HUES48 (cell line): ENCODE results near the gene SLIT1.

Experiments used
- H3K27ac ChIP-seq: one replicate; pipeline ENCODE4 v1.7.0; 2013; ENCODE audit warnings: low read depth, low read length, inconsistent platforms
- H3K27me3 ChIP-seq: 2 replicates; pipeline ENCODE4 v1.6.1; 2013; ENCODE audit warnings: mild to moderate bottlenecking, low read length; ENCODE audit not compliant: control insufficient read depth, insufficient read depth
- H3K36me3 ChIP-seq: 2 replicates; pipeline ENCODE4 v1.6.1; 2013; ENCODE audit warnings: low read length; ENCODE audit not compliant: control insufficient read depth, insufficient read depth
- H3K4me1 ChIP-seq: 2 replicates; pipeline ENCODE4 v1.6.1; 2013; ENCODE audit warnings: mild to moderate bottlenecking, low read length; ENCODE audit not compliant: control insufficient read depth, insufficient read depth
- H3K4me3 ChIP-seq: 2 replicates; pipeline ENCODE4 v1.5.1; 2013; ENCODE audit warnings: mild to moderate bottlenecking, low read depth, low read length
- H3K9ac ChIP-seq: 2 replicates; pipeline ENCODE4 v1.6.1; 2013; ENCODE audit warnings: mild to moderate bottlenecking, low read depth, low read length, moderate library complexity
- H3K9me3 ChIP-seq: 2 replicates; pipeline ENCODE4 v1.6.1; 2013; ENCODE audit warnings: low read length; ENCODE audit not compliant: control insufficient read depth, insufficient read depth

Gene SLIT1

GRCh38 chr10:97220355-97220754, 34.6 kb upstream of the SLIT1 start:
- Histone ChIP-seq H3K36me3 (peaks cover 14% of the 10 kb centered on the region), H3K27ac (no peak overlapping the region), H3K4me3 (no peak overlapping the region), H3K27me3 (no peaks in the 10 kb centered on the region), H3K9ac (no peak overlapping the region), H3K9me3 (no peaks in the 10 kb centered on the region), H3K4me1 (peaks cover 5% of the 10 kb centered on the region; the same call in 1 of the 2 replicates)

GRCh38 chr10:97217299-97217698, 31.5 kb upstream of the SLIT1 start:
- H3K27ac ChIP-seq: no peak overlapping the region
- no peaks in the 10 kb centered on the region for H3K27me3 ChIP-seq
- no peaks in the 10 kb centered on the region for H3K36me3 ChIP-seq
- peaks cover 1% of the 10 kb centered on the region; the same call in 1 of the 2 replicates for H3K4me1 ChIP-seq
- no peaks in the 10 kb centered on the region for H3K9me3 ChIP-seq
- no peak overlapping the region for H3K4me3 ChIP-seq
- no peak overlapping the region for H3K9ac ChIP-seq

GRCh38 chr10:97215619-97216260, 30.0 kb upstream of the SLIT1 start:
- Histone ChIP-seq H3K27ac (no peak overlapping the region), H3K4me1 (no peaks in the 10 kb centered on the region), H3K9me3 (no peaks in the 10 kb centered on the region), H3K9ac (no peak overlapping the region), H3K4me3 (no peak overlapping the region), H3K27me3 (no peaks in the 10 kb centered on the region), H3K36me3 (no peaks in the 10 kb centered on the region)

DNA sequence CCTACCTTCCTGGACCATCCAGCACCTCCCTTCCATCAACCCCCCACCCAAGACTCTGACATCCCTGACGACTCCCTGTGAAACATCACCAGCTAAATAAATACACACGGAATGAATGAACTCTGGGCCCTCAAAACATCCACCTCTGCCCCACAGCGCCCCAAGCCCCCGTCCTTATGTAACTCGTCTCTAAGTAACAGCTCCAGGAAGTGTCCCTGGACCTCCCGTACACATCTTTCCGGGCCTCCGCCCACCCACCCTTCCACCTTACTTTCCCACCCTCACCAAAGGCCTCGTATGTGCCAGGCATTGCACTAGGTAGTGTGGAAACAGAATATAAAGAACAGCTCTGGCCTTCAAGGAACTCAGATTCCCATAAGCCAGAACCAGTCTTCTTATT, 27.7 kb upstream of the SLIT1 start:
- H3K27ac ChIP-seq: no peak overlapping the region
- no peak overlapping the region for H3K4me3 ChIP-seq
- no peaks in the 10 kb centered on the region for H3K4me1 ChIP-seq
- H3K9me3 ChIP-seq: no peaks in the 10 kb centered on the region
- H3K36me3 ChIP-seq: no peaks in the 10 kb centered on the region
- H3K9ac ChIP-seq: no peak overlapping the region
- no peaks in the 10 kb centered on the region for H3K27me3 ChIP-seq

DNA sequence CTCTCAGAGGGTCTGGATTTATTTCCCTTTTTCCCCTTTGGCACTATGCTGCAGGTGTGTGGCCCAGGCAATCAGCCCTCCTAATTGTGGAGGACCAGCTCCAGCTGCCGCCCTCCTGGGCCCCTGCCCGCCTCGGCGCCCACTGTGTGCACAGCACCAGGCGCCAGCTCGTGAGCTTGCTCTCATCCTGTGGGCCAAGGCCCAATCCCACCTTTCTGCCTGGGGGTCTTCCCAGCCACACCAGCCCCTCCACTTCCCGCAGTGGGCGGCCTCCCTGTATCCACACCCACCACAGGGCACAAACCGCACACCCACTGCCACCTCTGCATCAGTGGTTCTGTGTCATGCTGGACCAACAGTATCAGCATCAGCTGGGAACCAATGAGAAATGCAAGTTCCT, 25.5 kb upstream of the SLIT1 start:
- Histone ChIP-seq H3K9me3 (no peaks in the 10 kb centered on the region), H3K9ac (no peak overlapping the region), H3K27me3 (no peaks in the 10 kb centered on the region), H3K4me3 (no peak overlapping the region), H3K4me1 (no peaks in the 10 kb centered on the region), H3K27ac (no peak overlapping the region), H3K36me3 (no peaks in the 10 kb centered on the region)

DNA sequence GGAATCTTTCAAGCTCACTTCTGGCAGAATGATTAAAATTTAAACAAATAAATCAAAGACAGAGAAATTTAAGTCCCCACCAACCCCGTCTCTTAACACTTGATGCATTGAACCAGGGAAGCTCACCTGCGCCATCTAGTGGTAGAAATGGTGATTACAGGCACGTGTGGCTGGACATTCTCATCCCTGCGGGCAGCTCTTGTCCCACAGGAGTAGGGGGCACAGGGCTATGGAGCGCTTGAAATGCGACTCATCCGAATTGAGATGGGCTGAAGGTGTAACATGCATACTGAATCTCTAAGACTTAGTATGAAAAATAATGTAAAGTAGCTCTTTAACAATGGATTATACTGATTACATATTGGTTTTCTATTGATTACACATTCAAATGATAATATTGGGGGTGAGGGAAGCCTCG, 24.8 kb upstream of the SLIT1 start:
- Histone ChIP-seq H3K9ac (no peak overlapping the region), H3K36me3 (no peaks in the 10 kb centered on the region), H3K4me1 (no peaks in the 10 kb centered on the region), H3K27ac (no peak overlapping the region), H3K9me3 (no peaks in the 10 kb centered on the region), H3K27me3 (no peaks in the 10 kb centered on the region), H3K4me3 (no peak overlapping the region)

- no peak overlapping the region for H3K9ac ChIP-seq
- H3K27me3 ChIP-seq: no peaks in the 10 kb centered on the region
- no peaks in the 10 kb centered on the region for H3K9me3 ChIP-seq
- no peak overlapping the region for H3K27ac ChIP-seq
- no peaks in the 10 kb centered on the region for H3K4me1 ChIP-seq
- H3K36me3 ChIP-seq: no peaks in the 10 kb centered on the region
- no peak overlapping the region for H3K4me3 ChIP-seq
These were observed 22.1 kb upstream of the SLIT1 start for GRCh38 chr10:97207756-97208346.

DNA sequence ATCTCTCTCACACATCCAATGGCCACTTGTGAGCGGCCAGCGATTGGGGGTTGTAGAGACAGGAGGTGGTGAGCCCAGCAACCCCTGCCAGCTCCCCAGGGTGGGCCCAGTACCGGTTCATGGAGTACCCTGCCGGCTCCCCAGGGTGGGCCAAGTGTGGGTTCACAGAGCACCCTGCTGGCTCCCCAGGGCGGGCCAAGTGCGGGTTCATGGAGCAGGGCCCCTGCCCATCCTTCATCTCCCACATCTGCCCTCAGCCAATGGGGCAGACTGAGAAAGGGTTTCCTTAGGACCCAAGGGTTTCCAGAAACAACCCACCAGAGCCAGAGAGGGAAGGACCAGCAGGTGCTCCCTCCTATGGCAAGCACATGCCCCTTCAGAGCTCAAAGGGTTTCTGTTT, 21.4 kb upstream of the SLIT1 start:
- H3K9me3 ChIP-seq: no peaks in the 10 kb centered on the region
- H3K27me3 ChIP-seq: no peaks in the 10 kb centered on the region
- no peaks in the 10 kb centered on the region for H3K4me1 ChIP-seq
- no peaks in the 10 kb centered on the region for H3K36me3 ChIP-seq
- no peak overlapping the region for H3K27ac ChIP-seq
- no peak overlapping the region for H3K4me3 ChIP-seq
- H3K9ac ChIP-seq: no peak overlapping the region

DNA sequence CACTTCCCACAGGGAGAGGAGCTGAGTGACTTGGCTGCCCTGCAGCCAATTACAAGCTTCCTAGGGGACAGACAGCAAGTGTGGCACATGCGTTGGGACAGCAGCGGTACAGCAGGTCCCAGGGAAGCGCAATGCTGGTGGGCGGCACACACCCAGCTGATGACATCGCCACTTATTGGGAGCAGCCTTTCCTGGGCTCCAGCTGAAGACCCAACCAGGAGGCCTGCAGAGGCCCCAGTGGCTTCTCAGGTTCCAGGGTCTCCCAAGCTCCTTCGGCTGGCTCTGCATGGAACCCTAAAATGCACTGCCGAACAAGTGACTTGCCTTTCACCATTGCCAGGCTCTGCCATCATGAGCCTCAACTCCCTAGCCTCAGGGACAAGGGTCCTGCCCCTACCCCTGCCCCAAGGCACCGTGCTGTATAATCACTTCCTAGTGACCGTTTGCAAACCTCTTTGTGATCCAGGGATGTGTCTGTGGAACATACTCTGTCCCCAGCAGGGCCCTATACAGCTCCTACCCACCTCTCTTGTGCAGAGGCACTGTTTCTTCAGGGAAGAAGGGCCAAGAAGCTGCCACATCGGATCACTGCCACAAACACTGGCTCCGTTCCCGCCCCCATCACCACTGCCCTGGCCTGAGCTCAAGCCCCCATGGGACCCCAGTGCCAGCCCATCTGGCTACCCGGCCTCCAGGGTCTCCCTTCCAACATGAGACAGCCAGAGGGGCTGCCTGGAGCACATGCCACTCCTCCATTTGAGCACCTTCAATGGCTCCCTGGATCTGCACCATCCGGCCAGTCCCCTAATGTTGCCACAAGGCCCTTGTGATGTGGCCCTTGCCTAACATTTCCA, 19.3 kb upstream of the SLIT1 start:
- Histone ChIP-seq H3K9me3 (no peaks in the 10 kb centered on the region), H3K9ac (no peak overlapping the region), H3K27ac (no peak overlapping the region), H3K4me1 (no peaks in the 10 kb centered on the region), H3K4me3 (no peak overlapping the region), H3K27me3 (no peaks in the 10 kb centered on the region), H3K36me3 (no peaks in the 10 kb centered on the region)

DNA sequence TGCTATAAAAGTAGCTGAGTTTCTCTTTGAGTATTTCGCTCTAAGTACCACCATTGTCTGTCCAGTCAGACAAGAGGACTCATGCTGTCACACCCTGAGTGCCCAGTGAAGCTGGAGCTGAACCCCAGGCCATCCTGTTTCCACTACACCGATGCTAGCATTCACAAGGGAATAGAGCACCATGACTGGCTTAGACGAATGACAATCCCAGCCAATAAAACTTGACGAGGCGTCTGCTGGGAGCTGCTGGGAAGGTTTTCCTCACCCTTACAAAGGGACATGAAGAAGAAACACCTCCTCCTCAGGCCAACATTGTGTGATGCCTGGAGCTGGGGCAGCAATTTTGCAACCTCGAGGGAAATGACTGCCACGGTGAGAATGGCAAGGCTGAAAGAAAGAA, 17.5 kb upstream of the SLIT1 start:
- Histone ChIP-seq H3K36me3 (no peaks in the 10 kb centered on the region), H3K4me1 (no peaks in the 10 kb centered on the region), H3K9me3 (no peaks in the 10 kb centered on the region), H3K4me3 (no peak overlapping the region), H3K9ac (no peak overlapping the region), H3K27me3 (no peaks in the 10 kb centered on the region), H3K27ac (no peak overlapping the region)

DNA sequence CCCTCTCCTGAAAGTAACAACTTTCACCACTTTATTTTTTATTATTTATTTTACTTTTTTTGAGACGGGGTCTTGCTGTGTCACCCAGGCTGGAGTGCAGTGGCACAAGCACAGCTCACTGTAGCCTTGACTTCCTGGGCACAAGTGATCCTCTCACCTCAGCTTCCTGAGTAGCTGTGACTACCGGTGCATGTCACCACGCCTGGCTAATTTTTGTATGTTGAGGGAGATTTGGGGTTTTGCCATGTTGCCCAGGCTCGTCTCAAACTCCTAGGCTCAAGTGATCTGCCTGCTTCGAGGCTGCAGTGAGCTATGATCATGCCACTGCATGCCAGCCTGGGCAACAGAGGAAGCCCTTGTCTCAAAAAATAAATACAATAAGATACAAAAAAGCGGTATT, 14.9 kb upstream of the SLIT1 start:
- Histone ChIP-seq H3K4me1 (peaks cover 7% of the 10 kb centered on the region; the same call in 1 of the 2 replicates), H3K4me3 (no peak overlapping the region), H3K27me3 (peaks cover 13% of the 10 kb centered on the region), H3K27ac (no peak overlapping the region), H3K9me3 (no peaks in the 10 kb centered on the region), H3K9ac (no peak overlapping the region), H3K36me3 (no peaks in the 10 kb centered on the region)
